Osteoblast (primary cell): ENCODE results near the gene NFIA. TPM values are rescaled to one million over a fixed set of nuclear protein-coding genes. Genes with fewer than 3 reads are reported as not detected.
"Not testable (repeated sequence)": the region's sequence is repeated elsewhere in the genome, so short reads cannot be mapped to it uniquely, and the experiment has no call there.

Experiments
- DNase-seq: peaks from one replicate; pipeline ENCODE4 v3.0.0; 2011; ENCODE audit warnings: low spot score, mixed read lengths; ENCODE audit not compliant: insufficient read length; ENCODE audit errors: missing footprints
- H2AFZ ChIP-seq: 2 replicates; pipeline ENCODE4 v1.6.0; 2011; ENCODE audit warnings: mild to moderate bottlenecking, low read length
- H3K27ac ChIP-seq: 2 replicates; pipeline ENCODE4 v1.5.1; 2011; ENCODE audit warnings: mild to moderate bottlenecking, low read depth, low read length, moderate library complexity
- H3K27me3 ChIP-seq: 2 replicates; pipeline ENCODE4 v1.6.0; 2012; ENCODE audit warnings: mild to moderate bottlenecking, control low read depth, inconsistent platforms, low read length, moderate library complexity; ENCODE audit not compliant: insufficient read depth
- H3K36me3 ChIP-seq: 2 replicates; pipeline ENCODE4 v1.5.1; 2011; ENCODE audit warnings: mild to moderate bottlenecking, low read length, control low read depth, moderate library complexity; ENCODE audit not compliant: insufficient read depth
- H3K4me1 ChIP-seq: 2 replicates; pipeline ENCODE4 v1.5.1; 2011; ENCODE audit warnings: mild to moderate bottlenecking, low read length, control low read depth, moderate library complexity; ENCODE audit not compliant: insufficient read depth
- H3K4me2 ChIP-seq: 2 replicates; pipeline ENCODE4 v1.6.0; 2011; ENCODE audit warnings: mild to moderate bottlenecking, low read length; ENCODE audit not compliant: insufficient read depth
- H3K4me3 ChIP-seq: fragments of 200-600 bp; sonication (generic); 3 replicates; pipeline ENCODE4 v1.5.1; 2012; ENCODE audit warnings: mild to moderate bottlenecking, low read length, inconsistent platforms; ENCODE audit not compliant: insufficient read depth
- H3K79me2 ChIP-seq: 2 replicates; pipeline ENCODE4 v1.6.0; 2012; ENCODE audit warnings: mild to moderate bottlenecking, low read length, control low read depth, inconsistent platforms; ENCODE audit not compliant: insufficient read depth
- H3K9me3 ChIP-seq: 2 replicates; pipeline ENCODE4 v1.5.1; 2011; ENCODE audit warnings: low read depth, low read length, control low read depth
- H4K20me1 ChIP-seq: 2 replicates; pipeline ENCODE4 v1.6.0; 2012; ENCODE audit warnings: mild to moderate bottlenecking, low read length, control low read depth; ENCODE audit not compliant: insufficient read depth
- total RNA-seq: library from RNA; depleted of rRNA; stranded (reverse); fragments of >200 nt; gene quantifications from 2 replicates; pipeline ENCODE4 v1.2.3, GENCODE V29; 2012
- TF ChIP-seq, protein P1 (sequence below): IDR thresholded peaks from 2 replicates; pipeline ENCODE4 v1.5.1; 2011; ENCODE audit warnings: mild to moderate bottlenecking, low read depth, low read length, moderate library complexity; ENCODE audit errors: extremely low read depth

NFIA gene
- total RNA-seq, 1 donor = 7.2 TPM

GRCh38 chr1:61125895-61126294 lies 43.5 kb downstream of the NFIA start:
- no peaks in the 10 kb centered on the region for H4K20me1 ChIP-seq
- H3K27ac ChIP-seq = no peak overlapping the region
- no peaks in the 10 kb centered on the region for H3K4me1 ChIP-seq
- TF ChIP-seq, protein P1, sequence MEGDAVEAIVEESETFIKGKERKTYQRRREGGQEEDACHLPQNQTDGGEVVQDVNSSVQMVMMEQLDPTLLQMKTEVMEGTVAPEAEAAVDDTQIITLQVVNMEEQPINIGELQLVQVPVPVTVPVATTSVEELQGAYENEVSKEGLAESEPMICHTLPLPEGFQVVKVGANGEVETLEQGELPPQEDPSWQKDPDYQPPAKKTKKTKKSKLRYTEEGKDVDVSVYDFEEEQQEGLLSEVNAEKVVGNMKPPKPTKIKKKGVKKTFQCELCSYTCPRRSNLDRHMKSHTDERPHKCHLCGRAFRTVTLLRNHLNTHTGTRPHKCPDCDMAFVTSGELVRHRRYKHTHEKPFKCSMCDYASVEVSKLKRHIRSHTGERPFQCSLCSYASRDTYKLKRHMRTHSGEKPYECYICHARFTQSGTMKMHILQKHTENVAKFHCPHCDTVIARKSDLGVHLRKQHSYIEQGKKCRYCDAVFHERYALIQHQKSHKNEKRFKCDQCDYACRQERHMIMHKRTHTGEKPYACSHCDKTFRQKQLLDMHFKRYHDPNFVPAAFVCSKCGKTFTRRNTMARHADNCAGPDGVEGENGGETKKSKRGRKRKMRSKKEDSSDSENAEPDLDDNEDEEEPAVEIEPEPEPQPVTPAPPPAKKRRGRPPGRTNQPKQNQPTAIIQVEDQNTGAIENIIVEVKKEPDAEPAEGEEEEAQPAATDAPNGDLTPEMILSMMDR = no peak
- no peaks in the 10 kb centered on the region for H3K27me3 ChIP-seq
- no peaks in the 10 kb centered on the region for H3K79me2 ChIP-seq
- H3K36me3 ChIP-seq = no peaks in the 10 kb centered on the region
- H3K9me3 ChIP-seq = no peaks in the 10 kb centered on the region
- no peak overlapping the region for H2AFZ ChIP-seq
- H3K4me2 ChIP-seq = no peak overlapping the region
- DNase-seq = no peak
- no peak overlapping the region for H3K4me3 ChIP-seq

DNA sequence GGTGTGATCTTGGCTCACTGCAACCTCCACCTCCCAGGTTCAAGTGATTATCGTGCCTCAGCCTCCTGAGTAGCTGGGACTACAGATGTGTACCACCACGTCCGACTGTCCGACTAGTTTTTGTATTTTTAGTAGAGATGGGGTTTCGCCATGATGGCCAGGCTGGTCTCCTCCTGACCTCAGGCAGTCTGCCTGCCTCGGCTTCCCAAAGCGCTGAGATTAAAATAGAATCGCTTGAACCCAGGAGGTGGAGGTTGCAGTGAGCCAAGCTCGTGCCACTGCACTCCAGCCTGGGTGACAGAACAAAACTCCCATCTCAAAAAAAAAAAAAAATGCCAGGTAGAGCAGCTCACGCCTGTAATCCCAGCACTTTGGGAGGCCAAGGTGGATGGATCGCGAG lies 44.5 kb downstream of the NFIA start:
- H4K20me1 ChIP-seq, H3K27me3 ChIP-seq, H3K4me2 ChIP-seq, H2AFZ ChIP-seq, H3K36me3 ChIP-seq, H3K79me2 ChIP-seq, H3K4me1 ChIP-seq, DNase-seq, H3K27ac ChIP-seq, H3K9me3 ChIP-seq, H3K4me3 ChIP-seq: not testable (repeated sequence)

- TF ChIP-seq, protein P1 = no peak
- Histone ChIP-seq H3K4me2 (no peak overlapping the region), H3K4me3 (no peak overlapping the region), H3K79me2 (no peaks in the 10 kb centered on the region), H3K4me1 (peaks cover 3% of the 10 kb centered on the region), H3K9me3 (no peaks in the 10 kb centered on the region), H4K20me1 (no peaks in the 10 kb centered on the region), H3K27ac (no peak overlapping the region), H3K36me3 (no peaks in the 10 kb centered on the region), H3K27me3 (no peaks in the 10 kb centered on the region), H2AFZ (no peak overlapping the region)
- no peak for DNase-seq
Measured at GRCh38 chr1:61130338-61131000, 48.1 kb downstream of the NFIA start.

DNA sequence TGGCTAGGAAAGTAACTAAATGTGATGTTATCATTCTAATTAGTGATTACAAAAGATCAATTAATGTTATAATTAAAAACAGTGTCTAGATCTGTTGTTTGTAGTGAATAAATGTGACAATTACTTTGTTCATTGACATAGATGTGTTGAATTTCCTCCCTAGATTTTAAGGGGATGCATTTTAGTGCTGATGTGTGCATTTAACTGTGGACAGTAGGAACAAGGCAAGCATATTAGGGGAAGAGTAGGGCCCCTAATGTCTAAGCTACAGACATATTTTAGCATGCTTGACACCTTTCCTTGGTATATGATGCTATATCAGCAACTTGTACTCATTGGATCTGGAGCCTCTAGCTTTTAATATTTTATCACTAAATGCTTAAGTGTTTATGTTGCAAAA lies 48.9 kb downstream of the NFIA start:
- TF ChIP-seq, protein P1 = no peak
- H3K4me1 ChIP-seq = peaks cover 3% of the 10 kb centered on the region
- no peak for DNase-seq

More for the DNA sequence above, 48.9 kb downstream of the NFIA start:
- no peak overlapping the region for H3K4me2 ChIP-seq
- H3K27ac ChIP-seq = no peak overlapping the region
- H3K4me3 ChIP-seq = no peak overlapping the region
- H3K9me3 ChIP-seq = no peaks in the 10 kb centered on the region
- H3K36me3 ChIP-seq = no peaks in the 10 kb centered on the region
- H4K20me1 ChIP-seq = no peaks in the 10 kb centered on the region
- no peaks in the 10 kb centered on the region for H3K27me3 ChIP-seq
- H2AFZ ChIP-seq = no peak overlapping the region
- H3K79me2 ChIP-seq = no peaks in the 10 kb centered on the region
